ENCODE measurements around the gene DPP4.
"Not testable (repeated sequence)": the region's sequence is repeated elsewhere in the genome, so short reads cannot be mapped to it uniquely, and the experiment has no call there.

Gene DPP4

GRCh38 chr2:162056796-162057399 is 17.1 kb downstream of the DPP4 start:
- Histone ChIP-seq H3K9me3 (ENCODE audit: control insufficient read depth, low read length) (peaks cover 11% of the 10 kb centered on the region), H3K27ac (ENCODE audit: low read depth, low read length, severe bottlenecking) (no peak overlapping the region), H3K4me1 (ENCODE audit: control insufficient read depth, insufficient read depth, low read length, poor library complexity, severe bottlenecking) (no peaks in the 10 kb centered on the region), H3K36me3 (ENCODE audit: control insufficient read depth, insufficient read depth, low read length) (no peaks in the 10 kb centered on the region), H3K4me3 (ENCODE audit: extremely low read depth, insufficient read depth, low read length, poor library complexity, severe bottlenecking) (no peak overlapping the region)
- WGBS, 2 experiments (ENCODE audit: insufficient coverage in 2 of 2): 100% methylated on average over 1 of the region's 2 CpGs; no CpG with 5 or more reads in 1 of the 2 experiments

- Histone ChIP-seq H3K9me3 (ENCODE audit: control insufficient read depth, low read length) (peaks cover 11% of the 10 kb centered on the region), H3K36me3 (ENCODE audit: control insufficient read depth, insufficient read depth, low read length) (no peaks in the 10 kb centered on the region), H3K4me3 (ENCODE audit: extremely low read depth, insufficient read depth, low read length, poor library complexity, severe bottlenecking) (no peak overlapping the region), H3K4me1 (ENCODE audit: control insufficient read depth, insufficient read depth, low read length, poor library complexity, severe bottlenecking) (no peaks in the 10 kb centered on the region), H3K27ac (ENCODE audit: low read depth, low read length, severe bottlenecking) (no peak overlapping the region)
- WGBS, 2 experiments (ENCODE audit: insufficient coverage in 2 of 2): 91 to 100% methylated on average over 2 of the region's 4 CpGs
Measured at GRCh38 chr2:162053808-162054155, 20.2 kb downstream of the DPP4 start.

GRCh38 chr2:162053066-162053807 is 20.8 kb downstream of the DPP4 start:
- 84 to 100% methylated on average over 2 to 4 of the region's 6 CpGs for WGBS, 2 experiments (ENCODE audit: insufficient coverage in 2 of 2)
- no peak overlapping the region for H3K4me3 ChIP-seq (ENCODE audit: extremely low read depth, insufficient read depth, low read length, poor library complexity, severe bottlenecking)
- H3K4me1 ChIP-seq (ENCODE audit: control insufficient read depth, insufficient read depth, low read length, poor library complexity, severe bottlenecking): no peaks in the 10 kb centered on the region
- H3K36me3 ChIP-seq (ENCODE audit: control insufficient read depth, insufficient read depth, low read length): no peaks in the 10 kb centered on the region
- peaks cover 11% of the 10 kb centered on the region for H3K9me3 ChIP-seq (ENCODE audit: control insufficient read depth, low read length)
- no peak overlapping the region for H3K27ac ChIP-seq (ENCODE audit: low read depth, low read length, severe bottlenecking)

- no peaks in the 10 kb centered on the region for H3K4me1 ChIP-seq (ENCODE audit: control insufficient read depth, insufficient read depth, low read length, poor library complexity, severe bottlenecking)
- H3K27ac ChIP-seq (ENCODE audit: low read depth, low read length, severe bottlenecking): no peak overlapping the region
- H3K9me3 ChIP-seq (ENCODE audit: control insufficient read depth, low read length): no peaks in the 10 kb centered on the region
- H3K4me3 ChIP-seq (ENCODE audit: extremely low read depth, insufficient read depth, low read length, poor library complexity, severe bottlenecking): no peak overlapping the region
- no peaks in the 10 kb centered on the region for H3K36me3 ChIP-seq (ENCODE audit: control insufficient read depth, insufficient read depth, low read length)
- 92 to 95% methylated on average over 7 of the region's 8 CpGs for WGBS, 2 experiments (ENCODE audit: insufficient coverage in 2 of 2)
Measured at GRCh38 chr2:162050513-162050961, 23.5 kb downstream of the DPP4 start.

GRCh38 chr2:162049089-162049488 is 24.9 kb downstream of the DPP4 start:
- WGBS, 2 experiments (ENCODE audit: insufficient coverage in 2 of 2): 93 to 100% methylated on average over 1 to 2 of the region's 3 CpGs
- H3K4me1 ChIP-seq (ENCODE audit: control insufficient read depth, insufficient read depth, low read length, poor library complexity, severe bottlenecking); H3K4me3 ChIP-seq (ENCODE audit: extremely low read depth, insufficient read depth, low read length, poor library complexity, severe bottlenecking); H3K27ac ChIP-seq (ENCODE audit: low read depth, low read length, severe bottlenecking); H3K9me3 ChIP-seq (ENCODE audit: control insufficient read depth, low read length); H3K36me3 ChIP-seq (ENCODE audit: control insufficient read depth, insufficient read depth, low read length): not testable (repeated sequence)

- H3K36me3 ChIP-seq (ENCODE audit: control insufficient read depth, insufficient read depth, low read length): no peaks in the 10 kb centered on the region
- no CpG with 5 or more reads among the region's 4 CpGs for WGBS, 2 experiments (ENCODE audit: insufficient coverage in 2 of 2)
- H3K4me1 ChIP-seq (ENCODE audit: control insufficient read depth, insufficient read depth, low read length, poor library complexity, severe bottlenecking): no peaks in the 10 kb centered on the region
- no peak overlapping the region for H3K27ac ChIP-seq (ENCODE audit: low read depth, low read length, severe bottlenecking)
- no peak overlapping the region for H3K4me3 ChIP-seq (ENCODE audit: extremely low read depth, insufficient read depth, low read length, poor library complexity, severe bottlenecking)
- H3K9me3 ChIP-seq (ENCODE audit: control insufficient read depth, low read length): no peaks in the 10 kb centered on the region
Measured at GRCh38 chr2:162044586-162044985, 29.4 kb downstream of the DPP4 start.

- Histone ChIP-seq H3K4me3 (ENCODE audit: extremely low read depth, insufficient read depth, low read length, poor library complexity, severe bottlenecking) (no peak overlapping the region), H3K9me3 (ENCODE audit: control insufficient read depth, low read length) (no peaks in the 10 kb centered on the region), H3K36me3 (ENCODE audit: control insufficient read depth, insufficient read depth, low read length) (no peaks in the 10 kb centered on the region), H3K27ac (ENCODE audit: low read depth, low read length, severe bottlenecking) (no peak overlapping the region), H3K4me1 (ENCODE audit: control insufficient read depth, insufficient read depth, low read length, poor library complexity, severe bottlenecking) (no peaks in the 10 kb centered on the region)
- WGBS, 2 experiments (ENCODE audit: insufficient coverage in 2 of 2): 88 to 98% methylated on average over 5 of the region's 8 CpGs
Measured at GRCh38 chr2:162043132-162043531, 30.9 kb downstream of the DPP4 start.

GRCh38 chr2:162041485-162041884 is 32.5 kb downstream of the DPP4 start:
- WGBS, 2 experiments (ENCODE audit: insufficient coverage in 2 of 2): 80 to 100% methylated on average over 1 of the region's 1 CpG
- H3K4me3 ChIP-seq (ENCODE audit: extremely low read depth, insufficient read depth, low read length, poor library complexity, severe bottlenecking): no peak overlapping the region
- no peaks in the 10 kb centered on the region for H3K9me3 ChIP-seq (ENCODE audit: control insufficient read depth, low read length)
- H3K36me3 ChIP-seq (ENCODE audit: control insufficient read depth, insufficient read depth, low read length): no peaks in the 10 kb centered on the region
- no peak overlapping the region for H3K27ac ChIP-seq (ENCODE audit: low read depth, low read length, severe bottlenecking)
- H3K4me1 ChIP-seq (ENCODE audit: control insufficient read depth, insufficient read depth, low read length, poor library complexity, severe bottlenecking): no peaks in the 10 kb centered on the region

- Histone ChIP-seq H3K9me3 (ENCODE audit: control insufficient read depth, low read length) (no peaks in the 10 kb centered on the region), H3K4me3 (ENCODE audit: extremely low read depth, insufficient read depth, low read length, poor library complexity, severe bottlenecking) (no peak overlapping the region), H3K36me3 (ENCODE audit: control insufficient read depth, insufficient read depth, low read length) (no peaks in the 10 kb centered on the region), H3K4me1 (ENCODE audit: control insufficient read depth, insufficient read depth, low read length, poor library complexity, severe bottlenecking) (no peaks in the 10 kb centered on the region), H3K27ac (ENCODE audit: low read depth, low read length, severe bottlenecking) (no peak overlapping the region)
Measured at GRCh38 chr2:162038725-162039124, 35.3 kb downstream of the DPP4 start.

- no peaks in the 10 kb centered on the region for H3K4me1 ChIP-seq (ENCODE audit: control insufficient read depth, insufficient read depth, low read length, poor library complexity, severe bottlenecking)
- no peaks in the 10 kb centered on the region for H3K9me3 ChIP-seq (ENCODE audit: control insufficient read depth, low read length)
- no peaks in the 10 kb centered on the region for H3K36me3 ChIP-seq (ENCODE audit: control insufficient read depth, insufficient read depth, low read length)
- H3K4me3 ChIP-seq (ENCODE audit: extremely low read depth, insufficient read depth, low read length, poor library complexity, severe bottlenecking): no peak overlapping the region
- WGBS, 2 experiments (ENCODE audit: insufficient coverage in 2 of 2): no CpG with 5 or more reads among the region's 1 CpG
- H3K27ac ChIP-seq (ENCODE audit: low read depth, low read length, severe bottlenecking): no peak overlapping the region
Measured at GRCh38 chr2:162037886-162038285, 36.1 kb downstream of the DPP4 start.

- no peaks in the 10 kb centered on the region for H3K9me3 ChIP-seq (ENCODE audit: control insufficient read depth, low read length)
- no peaks in the 10 kb centered on the region for H3K4me1 ChIP-seq (ENCODE audit: control insufficient read depth, insufficient read depth, low read length, poor library complexity, severe bottlenecking)
- H3K27ac ChIP-seq (ENCODE audit: low read depth, low read length, severe bottlenecking): no peak overlapping the region
- H3K4me3 ChIP-seq (ENCODE audit: extremely low read depth, insufficient read depth, low read length, poor library complexity, severe bottlenecking): no peak overlapping the region
- no peaks in the 10 kb centered on the region for H3K36me3 ChIP-seq (ENCODE audit: control insufficient read depth, insufficient read depth, low read length)
- 0% methylated on average over 1 of the region's 3 CpGs; no CpG with 5 or more reads in 1 of the 2 experiments for WGBS, 2 experiments (ENCODE audit: insufficient coverage in 2 of 2)
Measured at GRCh38 chr2:162037028-162037795, 36.8 kb downstream of the DPP4 start.
